Measurements from ENCODE around the gene GPC3. TPM values are rescaled to one million over a fixed set of nuclear protein-coding genes. Genes with fewer than 3 reads are reported as not detected.

GPC3 gene
- total RNA-seq, 1 donor from 2014 or later: 1,039 TPM

GRCh38 chrX:133568109-133568508, 417.3 kb downstream of the GPC3 start:
- Mint-ChIP-seq H3K27ac (no peak overlapping the region), H3K36me3 (peaks cover 2% of the 10 kb centered on the region), H3K9me3 (peaks cover 12% of the 10 kb centered on the region), H3K4me1 (peaks cover 2% of the 10 kb centered on the region), H3K4me3 (no peak overlapping the region), H3K27me3 (ENCODE audit: insufficient read depth, low read depth) (no peaks in the 10 kb centered on the region)
- no peak overlapping the region for H3K4me3 ChIP-seq
- peaks cover 2% of the 10 kb centered on the region for H3K9me3 ChIP-seq (ENCODE audit: low read depth)
- no peaks in the 10 kb centered on the region for H3F3A ChIP-seq (ENCODE audit: low read depth)
- no peaks in the 10 kb centered on the region for H3K79me2 ChIP-seq (ENCODE audit: low read depth)
- H3K27me3 ChIP-seq: no peaks in the 10 kb centered on the region
- H3K4me2 ChIP-seq: no peak overlapping the region
- no peaks in the 10 kb centered on the region for H4K20me1 ChIP-seq (ENCODE audit: low read depth)
- no peak for TF ChIP-seq EZH2phosphoT487 (IDR thresholded peaks at IDR 0.05)
- TF ChIP-seq EZH2 (IDR thresholded peaks at IDR 0.05): no peak
- no peak for TF ChIP-seq CTCF (IDR thresholded peaks at IDR 0.05)
- no peak overlapping the region for H3K9ac ChIP-seq
- no peak overlapping the region for H2AFZ ChIP-seq (replicated peaks)
- H3K36me3 ChIP-seq: peaks cover 8% of the 10 kb centered on the region
- DNase-seq (ENCODE audit: low spot score): no peak
- no peak overlapping the region for H3K27ac ChIP-seq
- no peaks in the 10 kb centered on the region for H3K4me1 ChIP-seq

GRCh38 chrX:133566876-133567275, 418.5 kb downstream of the GPC3 start:
- Mint-ChIP-seq H3K36me3 (peaks cover 2% of the 10 kb centered on the region), H3K27me3 (ENCODE audit: insufficient read depth, low read depth) (no peaks in the 10 kb centered on the region), H3K27ac (no peak overlapping the region), H3K4me3 (no peak overlapping the region), H3K4me1 (peaks cover 4% of the 10 kb centered on the region), H3K9me3 (peaks cover 3% of the 10 kb centered on the region)
- H3K36me3 ChIP-seq: peaks cover under 1% of the 10 kb centered on the region
- no peaks in the 10 kb centered on the region for H3K79me2 ChIP-seq (ENCODE audit: low read depth)
- H2AFZ ChIP-seq (replicated peaks): no peak overlapping the region
- no peaks in the 10 kb centered on the region for H4K20me1 ChIP-seq (ENCODE audit: low read depth)
- no peaks in the 10 kb centered on the region for H3K4me1 ChIP-seq
- no peak for TF ChIP-seq CTCF (IDR thresholded peaks at IDR 0.05)
- no peak for TF ChIP-seq EZH2phosphoT487 (IDR thresholded peaks at IDR 0.05)
- TF ChIP-seq EZH2 (IDR thresholded peaks at IDR 0.05): no peak
- H3K27ac ChIP-seq: no peak overlapping the region
- H3K9me3 ChIP-seq (ENCODE audit: low read depth): no peaks in the 10 kb centered on the region
- DNase-seq (ENCODE audit: low spot score): no peak
- H3F3A ChIP-seq (ENCODE audit: low read depth): no peaks in the 10 kb centered on the region
- H3K9ac ChIP-seq: no peak overlapping the region
- no peak overlapping the region for H3K4me3 ChIP-seq
- no peak overlapping the region for H3K4me2 ChIP-seq
- no peaks in the 10 kb centered on the region for H3K27me3 ChIP-seq

GRCh38 chrX:133563705-133564104, 421.7 kb downstream of the GPC3 start:
- Histone ChIP-seq H3K9ac (no peak overlapping the region), H3K4me3 (no peak overlapping the region), H3K4me2 (no peak overlapping the region), H3K27me3 (no peaks in the 10 kb centered on the region), H2AFZ (replicated peaks) (no peak overlapping the region), H3K9me3 (ENCODE audit: low read depth) (no peaks in the 10 kb centered on the region), H3K36me3 (no peaks in the 10 kb centered on the region), H3K79me2 (ENCODE audit: low read depth) (no peaks in the 10 kb centered on the region), H3K4me1 (no peaks in the 10 kb centered on the region), H3F3A (ENCODE audit: low read depth) (no peaks in the 10 kb centered on the region), H4K20me1 (ENCODE audit: low read depth) (no peaks in the 10 kb centered on the region), H3K27ac (no peak overlapping the region)
- Mint-ChIP-seq H3K36me3 (peaks cover 2% of the 10 kb centered on the region), H3K4me3 (no peak overlapping the region), H3K27ac (no peak overlapping the region), H3K4me1 (peaks cover 10% of the 10 kb centered on the region), H3K27me3 (ENCODE audit: insufficient read depth, low read depth) (no peaks in the 10 kb centered on the region), H3K9me3 (no peaks in the 10 kb centered on the region)
- TF ChIP-seq EZH2phosphoT487 (IDR thresholded peaks at IDR 0.05) (no peak), CTCF (IDR thresholded peaks at IDR 0.05) (no peak), EZH2 (IDR thresholded peaks at IDR 0.05) (no peak)
- no peak for DNase-seq (ENCODE audit: low spot score)
